GM18517 (cell line): ENCODE data around the gene HOXD9.

Experiments used
- ATAC-seq: cut with Tn5 transposase; IDR thresholded peaks from one replicate; pipeline ENCODE4 v1.9.1; 2021; ENCODE audit warnings: mild to moderate bottlenecking, moderate library complexity; ENCODE audit not compliant: unreplicated experiment

The HOXD9 gene

GRCh38 chr2:176098366-176099158 is 24.0 kb upstream of the HOXD9 start:
- no peak for ATAC-seq

- ATAC-seq = no peak
These were observed 23.3 kb upstream of the HOXD9 start for GRCh38 chr2:176099159-176099727.

- no peak for ATAC-seq
These were observed 22.6 kb upstream of the HOXD9 start, which contains the start of gene HOXD12 for GRCh38 chr2:176099728-176100546. Gene HOXD12 (plus strand): TSS chr2:176099795. CDS start chr2:176099802, 7 bp downstream.

GRCh38 chr2:176100547-176101140 is 21.9 kb upstream of the HOXD9 start:
- no peak for ATAC-seq

- ATAC-seq = no peak
These were observed 21.2 kb upstream of the HOXD9 start for GRCh38 chr2:176101216-176101830.

- ATAC-seq = no peak
These were observed 20.7 kb upstream of the HOXD9 start for GRCh38 chr2:176101842-176102241.

GRCh38 chr2:176102309-176102866 is 20.1 kb upstream of the HOXD9 start:
- ATAC-seq = no peak

- ATAC-seq = no peak
These were observed 19.3 kb upstream of the HOXD9 start for GRCh38 chr2:176103194-176103593.

GRCh38 chr2:176103742-176104315 is 18.7 kb upstream of the HOXD9 start:
- ATAC-seq = no peak

GRCh38 chr2:176104316-176105077 is 18.0 kb upstream of the HOXD9 start:
- ATAC-seq = no peak

- no peak for ATAC-seq
These were observed 17.3 kb upstream of the HOXD9 start for GRCh38 chr2:176105078-176105729.

GRCh38 chr2:176105730-176106580 is 16.6 kb upstream of the HOXD9 start:
- ATAC-seq = no peak

- ATAC-seq = no peak
These were observed 15.7 kb upstream of the HOXD9 start, which contains the start of gene HOXD11 for GRCh38 chr2:176106581-176107539. Gene HOXD11 (plus strand): TSS chr2:176107280. CDS start chr2:176107356, 76 bp downstream.

- ATAC-seq = no peak
These were observed 14.8 kb upstream of the HOXD9 start for GRCh38 chr2:176107731-176108181.

GRCh38 chr2:176109192-176109901 is 13.2 kb upstream of the HOXD9 start:
- ATAC-seq = no peak

GRCh38 chr2:176109946-176110345 is 12.6 kb upstream of the HOXD9 start:
- no peak for ATAC-seq
